Frontal cortex (tissue), 4 donors: ENCODE results near the gene STAT6. TPM values are rescaled to one million over a fixed set of nuclear protein-coding genes. Genes with fewer than 3 reads are reported as not detected.
"Not testable (repeated sequence)": the region's sequence is repeated elsewhere in the genome, so short reads cannot be mapped to it uniquely, and the experiment has no call there.

ENCODE experiments used
- DNase-seq, 2 donors: peaks; one replicate each; pipeline ENCODE4 v3.0.0; 2012; ENCODE audit warnings: low spot score in 2 of 2
- FAIRE-seq: peaks from 2 replicates; lab custom pipeline; 2012; peaks lifted over from hg19 to GRCh38; lab: Jason Lieb, UNC
- total RNA-seq: library from RNA; depleted of rRNA; stranded (reverse); fragments of >200 nt; gene quantifications from one replicate; pipeline ENCODE4 v1.2.3, GENCODE V29; 2014
- donor health status: control.
- donor health status: control.
- donor health status: control.

STAT6 gene
- total RNA-seq, 1 donor from 2014 or later = 2.4 TPM

DNA sequence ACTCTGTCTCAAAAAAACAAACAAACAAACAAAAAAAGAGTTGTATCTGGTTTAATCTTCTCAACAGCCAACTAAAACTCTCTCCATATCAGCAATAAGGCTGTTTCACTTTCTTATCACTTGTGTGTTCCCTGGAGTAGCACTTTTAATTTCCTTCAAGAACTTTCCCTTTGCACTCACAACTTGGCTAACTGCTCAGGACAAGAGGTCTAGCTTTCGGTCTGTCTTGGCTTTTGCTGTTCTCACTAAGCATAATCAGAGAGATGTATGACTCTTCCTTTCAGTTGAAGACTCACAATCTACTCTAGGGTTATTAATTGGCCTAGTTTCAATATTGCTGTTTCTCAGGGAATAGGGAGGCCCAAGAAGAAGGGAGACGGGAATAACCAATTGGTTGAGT lies 44.9 kb downstream of the STAT6 start:
- DNase-seq = no peak

GRCh38 chr12:57063991-57064685 lies 47.0 kb downstream of the STAT6 start:
- no peak for DNase-seq
- no peak for FAIRE-seq

More for the DNA sequence above, 44.9 kb downstream of the STAT6 start:
- FAIRE-seq = no peak

- DNase-seq (no peak), FAIRE-seq (no peak)
These were observed 52.7 kb downstream of the STAT6 start for GRCh38 chr12:57058454-57058853.

- no peak for DNase-seq
- FAIRE-seq = no peak
These were observed 54.0 kb downstream of the STAT6 start for GRCh38 chr12:57057067-57057751.

DNA sequence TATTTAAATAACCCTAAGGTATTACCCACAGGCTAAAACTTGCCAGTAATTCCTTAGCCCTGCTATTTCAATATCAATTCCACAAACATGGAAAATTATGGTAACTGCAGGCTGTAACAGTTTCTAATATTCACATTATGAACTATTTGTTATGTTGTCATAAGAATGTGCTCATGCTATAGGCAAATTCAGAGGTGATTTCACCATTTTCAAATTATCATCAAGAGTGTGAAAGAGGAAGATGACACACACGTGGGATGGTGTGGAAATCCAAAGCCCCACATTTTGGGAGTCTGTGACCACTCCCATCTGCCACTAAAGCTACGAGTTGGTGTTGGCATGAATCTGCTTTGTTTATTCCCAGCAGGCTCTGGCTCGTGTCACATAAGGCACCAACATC lies 55.3 kb downstream of the STAT6 start:
- DNase-seq (no peak), FAIRE-seq (no peak)

- not testable (repeated sequence) for DNase-seq, FAIRE-seq
These were observed 57.3 kb downstream of the STAT6 start for GRCh38 chr12:57053901-57054300.

GRCh38 chr12:57053146-57053545 lies 58.0 kb downstream of the STAT6 start:
- not testable (repeated sequence) for FAIRE-seq, DNase-seq

GRCh38 chr12:57051011-57051410 lies 60.2 kb downstream of the STAT6 start:
- DNase-seq (no peak), FAIRE-seq (no peak)

GRCh38 chr12:57049890-57050289 lies 61.3 kb downstream of the STAT6 start, which contains the start of gene MYO1A:
Gene MYO1A (minus strand): TSS chr12:57050129. CDS start chr12:57048323, 1,806 bp downstream.
- DNase-seq (no peak), FAIRE-seq (no peak)

- FAIRE-seq = no peak
These were observed 62.1 kb downstream of the STAT6 start for GRCh38 chr12:57049119-57049446.

GRCh38 chr12:57048423-57049118 lies 62.6 kb downstream of the STAT6 start:
- DNase-seq = no peak
- no peak for FAIRE-seq

More at GRCh38 chr12:57049119-57049446, 62.1 kb downstream of the STAT6 start:
- DNase-seq = no peak

DNA sequence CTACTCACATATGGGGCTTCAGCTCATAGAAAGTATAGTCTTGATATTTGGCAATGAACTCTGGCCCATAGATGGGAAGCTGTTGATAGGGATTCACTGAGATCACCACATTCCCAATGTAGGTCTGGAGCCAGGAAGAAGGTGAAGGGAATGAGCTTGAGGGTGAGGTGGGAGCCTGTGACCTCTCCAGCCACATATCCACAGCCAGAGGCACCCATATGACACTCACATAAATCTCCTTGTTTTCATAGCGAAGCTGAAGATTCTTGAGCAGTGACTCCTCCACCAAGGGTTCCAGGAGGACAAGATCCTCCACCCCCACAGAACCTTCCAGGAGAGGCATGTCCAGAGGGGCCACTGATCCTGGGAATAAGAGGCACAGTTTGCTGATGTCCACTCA lies 63.2 kb downstream of the STAT6 start:
- FAIRE-seq (no peak), DNase-seq (no peak)

- no peak for DNase-seq
- FAIRE-seq = no peak
These were observed 63.9 kb downstream of the STAT6 start for GRCh38 chr12:57046947-57047890.

DNA sequence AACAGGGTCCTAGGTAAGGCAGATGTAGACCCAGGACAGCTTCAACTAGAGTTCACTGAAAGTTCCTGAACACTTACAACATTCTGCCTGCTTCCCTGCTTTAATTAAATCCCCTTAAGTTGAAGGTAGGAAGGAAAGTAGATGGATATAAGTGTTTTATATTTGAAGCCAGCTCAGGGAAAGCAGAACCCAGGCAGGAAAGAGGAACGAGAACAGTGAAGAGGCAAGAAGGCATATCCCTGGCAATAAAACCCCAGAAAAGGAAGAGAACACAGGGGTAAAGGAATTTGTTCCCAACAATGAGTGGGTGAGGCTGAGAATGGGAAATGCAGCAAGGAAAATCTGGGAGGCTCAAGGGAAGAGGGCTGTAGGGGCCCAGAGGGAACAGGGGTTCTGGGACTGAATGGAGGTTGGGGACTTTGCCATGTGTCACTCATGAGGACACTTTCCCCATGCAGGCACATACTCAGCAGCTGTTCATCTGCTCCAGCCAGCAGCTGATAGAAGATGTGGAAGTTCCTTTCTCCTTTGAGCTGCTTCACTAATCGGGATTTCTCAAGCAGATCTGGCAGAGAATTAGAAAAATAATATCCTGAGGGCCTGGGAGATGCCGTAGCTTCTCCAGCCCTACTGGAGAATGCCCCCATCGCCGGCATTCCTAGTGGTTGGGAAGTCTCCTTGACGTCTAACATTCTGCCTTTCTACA lies 64.9 kb downstream of the STAT6 start:
- no peak for FAIRE-seq

More for the DNA sequence above, 64.9 kb downstream of the STAT6 start:
- DNase-seq = no peak

Other genes starting within 250 kb of the STAT6 start
- 0.41 TPM for gene SDR9C7, start 177.0 kb downstream of the STAT6 start, total RNA-seq
- gene RDH16, start 153.8 kb downstream of the STAT6 start, total RNA-seq = 0.41 TPM
- gene ZBTB39, start 104.8 kb downstream of the STAT6 start, total RNA-seq = 8.2 TPM
- gene TAC3, start 94.8 kb downstream of the STAT6 start, total RNA-seq = 0.82 TPM
- gene MYO1A, start 61.2 kb downstream of the STAT6 start, total RNA-seq = not detected
- gene NEMP1, start 32.6 kb downstream of the STAT6 start, total RNA-seq = 5.3 TPM
- 30.2 TPM for gene NAB2, start 22.2 kb downstream of the STAT6 start, total RNA-seq
- gene LRP1, start 17.1 kb upstream of the STAT6 start, total RNA-seq = 63.2 TPM
- gene LRP1-AS, start 36.3 kb upstream of the STAT6 start, total RNA-seq = not detected
- 0.82 TPM for gene NXPH4, start 105.4 kb upstream of the STAT6 start, total RNA-seq
- gene SHMT2, start 118.3 kb upstream of the STAT6 start, total RNA-seq = 28.9 TPM
- 1.6 TPM for gene STAC3, start 139.8 kb upstream of the STAT6 start, total RNA-seq